A172 (cell line): Measurements from ENCODE around the gene HPCAL1. TPM values are rescaled to one million over a fixed set of nuclear protein-coding genes. Genes with fewer than 3 reads are reported as not detected.
"Not testable (repeated sequence)": the region's sequence is repeated elsewhere in the genome, so short reads cannot be mapped to it uniquely, and the experiment has no call there.

Experiments
- DNase-seq: peaks from one replicate; pipeline ENCODE4 v3.0.0-alpha.2; 2015; ENCODE audit warnings: low spot score
- total RNA-seq: library from RNA; depleted of rRNA; stranded (reverse); fragments of >200 nt; shearing (Covaris generic); gene quantifications from 2 replicates; pipeline ENCODE4 v1.2.3, GENCODE V29; 2014

Gene HPCAL1
- total RNA-seq, 1 experiment from 2014 or later: 101 TPM

- no peak for DNase-seq
These were observed 138.0 kb downstream of the HPCAL1 start for GRCh38 chr2:10440736-10441135.

- DNase-seq: no peak
These were observed 139.2 kb downstream of the HPCAL1 start for GRCh38 chr2:10441948-10442347.

GRCh38 chr2:10442469-10443126 is 139.9 kb downstream of the HPCAL1 start:
- DNase-seq: not testable (repeated sequence)

GRCh38 chr2:10444463-10444862 is 141.8 kb downstream of the HPCAL1 start:
- DNase-seq: peak; percentile 56

- no peak for DNase-seq
These were observed 143.9 kb downstream of the HPCAL1 start for GRCh38 chr2:10446631-10447030.

GRCh38 chr2:10447300-10447894 is 144.7 kb downstream of the HPCAL1 start:
- peak; percentile 40 for DNase-seq

- DNase-seq: peak; percentile 93
These were observed 145.3 kb downstream of the HPCAL1 start, which contains the start of gene ODC1 for GRCh38 chr2:10447895-10448575. Gene ODC1, minus strand, starts transcription at chr2:10448327. Its CDS starts 3,295 bp downstream, at chr2:10445032.

GRCh38 chr2:10448576-10449485 is 146.1 kb downstream of the HPCAL1 start:
- peak; percentile 67 for DNase-seq

GRCh38 chr2:10449486-10449831 is 146.8 kb downstream of the HPCAL1 start:
- DNase-seq: no peak

GRCh38 chr2:10449838-10450691 is 147.4 kb downstream of the HPCAL1 start:
- no peak for DNase-seq

- no peak for DNase-seq
These were observed 149.1 kb downstream of the HPCAL1 start for GRCh38 chr2:10451819-10452218.

GRCh38 chr2:10452312-10452711 is 149.6 kb downstream of the HPCAL1 start:
- DNase-seq: peak; percentile 91

GRCh38 chr2:10452956-10453904 is 150.5 kb downstream of the HPCAL1 start:
- no peak for DNase-seq

GRCh38 chr2:10453905-10454298 is 151.2 kb downstream of the HPCAL1 start:
- DNase-seq: no peak

- DNase-seq: no peak
These were observed 151.8 kb downstream of the HPCAL1 start for GRCh38 chr2:10454505-10454904.

- DNase-seq: not testable (repeated sequence)
These were observed 154.5 kb downstream of the HPCAL1 start for GRCh38 chr2:10457195-10457594.

- DNase-seq: no peak
These were observed 155.3 kb downstream of the HPCAL1 start for GRCh38 chr2:10457846-10458598.

- DNase-seq: no peak
These were observed 157.7 kb downstream of the HPCAL1 start for GRCh38 chr2:10460366-10460796.
